Neuron (in vitro differentiated cells): ENCODE measurements around the gene MAMLD1.
A peak's percentile ranks its signal among the peaks of the same experiment; 100 is the strongest.

Source experiments
- H2AFZ ChIP-seq: one replicate; pipeline ENCODE4 v1.6.1; 2013; ENCODE audit warnings: low read depth, mild to moderate bottlenecking, inconsistent platforms, low read length, moderate library complexity
- H3K27me3 ChIP-seq: one replicate; pipeline ENCODE4 v1.6.1; 2013; ENCODE audit warnings: low read length; ENCODE audit not compliant: insufficient read depth
- H3K36me3 ChIP-seq: one replicate; pipeline ENCODE4 v1.6.1; 2013; ENCODE audit warnings: low read length; ENCODE audit not compliant: insufficient read depth
- H3K4me1 ChIP-seq: one replicate; pipeline ENCODE4 v1.6.1; 2013; ENCODE audit warnings: low read length; ENCODE audit not compliant: insufficient read depth
- H3K4me3 ChIP-seq: 2 replicates; pipeline ENCODE4 v1.5.1; 2013; ENCODE audit warnings: mild to moderate bottlenecking, low read length, moderate library complexity
- H3K9me3 ChIP-seq: one replicate; pipeline ENCODE4 v1.6.1; 2013; ENCODE audit warnings: low read length

MAMLD1 gene, protein sequence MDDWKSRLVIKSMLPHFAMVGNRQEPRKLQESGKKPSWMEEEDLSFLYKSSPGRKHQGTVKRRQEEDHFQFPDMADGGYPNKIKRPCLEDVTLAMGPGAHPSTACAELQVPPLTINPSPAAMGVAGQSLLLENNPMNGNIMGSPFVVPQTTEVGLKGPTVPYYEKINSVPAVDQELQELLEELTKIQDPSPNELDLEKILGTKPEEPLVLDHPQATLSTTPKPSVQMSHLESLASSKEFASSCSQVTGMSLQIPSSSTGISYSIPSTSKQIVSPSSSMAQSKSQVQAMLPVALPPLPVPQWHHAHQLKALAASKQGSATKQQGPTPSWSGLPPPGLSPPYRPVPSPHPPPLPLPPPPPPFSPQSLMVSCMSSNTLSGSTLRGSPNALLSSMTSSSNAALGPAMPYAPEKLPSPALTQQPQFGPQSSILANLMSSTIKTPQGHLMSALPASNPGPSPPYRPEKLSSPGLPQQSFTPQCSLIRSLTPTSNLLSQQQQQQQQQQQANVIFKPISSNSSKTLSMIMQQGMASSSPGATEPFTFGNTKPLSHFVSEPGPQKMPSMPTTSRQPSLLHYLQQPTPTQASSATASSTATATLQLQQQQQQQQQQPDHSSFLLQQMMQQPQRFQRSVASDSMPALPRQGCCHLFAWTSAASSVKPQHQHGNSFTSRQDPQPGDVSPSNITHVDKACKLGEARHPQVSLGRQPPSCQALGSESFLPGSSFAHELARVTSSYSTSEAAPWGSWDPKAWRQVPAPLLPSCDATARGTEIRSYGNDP

DNA sequence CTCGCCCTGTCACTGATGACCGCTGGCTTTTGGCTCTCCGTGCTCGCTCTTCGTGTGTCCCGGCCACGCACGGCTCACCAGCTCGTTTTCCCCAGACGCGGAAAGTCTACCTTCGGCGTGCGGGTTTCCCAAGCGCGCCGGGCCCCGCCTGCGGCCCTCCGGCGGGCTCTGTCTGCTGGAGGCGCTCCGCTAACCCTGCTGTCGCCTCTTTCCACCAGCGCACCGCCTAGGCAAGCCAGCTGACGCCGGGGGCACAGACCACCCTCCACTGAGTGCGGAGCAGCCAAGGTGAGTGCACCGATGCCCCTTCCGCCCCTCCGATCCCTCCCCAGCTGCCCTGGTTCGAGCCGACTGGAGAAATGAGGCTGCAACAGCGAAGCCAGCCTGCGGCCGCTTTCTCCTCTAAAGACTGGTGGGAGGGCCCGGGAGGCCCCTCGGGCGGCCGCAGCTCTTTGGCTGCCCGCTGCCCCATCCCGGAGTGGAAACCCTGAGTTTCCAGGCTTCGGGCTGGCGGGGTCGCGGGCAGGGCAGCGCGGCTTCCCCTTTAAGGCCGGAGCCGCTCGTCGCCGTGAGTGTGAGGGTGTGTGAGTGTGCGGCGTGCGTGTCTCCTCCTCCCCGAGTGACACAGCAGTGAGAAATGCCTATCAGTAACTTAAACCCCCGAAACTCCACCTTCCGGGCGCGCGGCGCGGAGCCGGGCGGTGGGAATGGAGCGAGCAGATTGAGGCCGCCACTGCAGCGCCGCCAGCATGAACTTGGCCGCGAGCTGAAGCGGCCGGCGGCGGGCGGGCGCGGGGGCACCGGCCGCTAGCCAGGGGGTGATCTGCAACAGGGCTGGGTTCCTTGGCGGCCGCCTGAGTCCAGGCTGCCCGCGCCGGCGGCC, at the start of gene MAMLD1:
MAMLD1 (plus strand) TSS at position 719 of the 883 bp plus-strand sequence. CDS start 82,200 bp downstream, outside the sequence.
- Histone ChIP-seq H3K27me3 (peaks cover 32% of the 10 kb centered on the region), H2AFZ (peak within 1 kb of the TSS; percentile 83), H3K4me1 (peaks cover 10% of the 10 kb centered on the region), H3K4me3 (peak within 1 kb of the TSS; percentile 63), H3K9me3 (no peaks in the 10 kb centered on the region), H3K36me3 (no peaks in the 10 kb centered on the region)

DNA sequence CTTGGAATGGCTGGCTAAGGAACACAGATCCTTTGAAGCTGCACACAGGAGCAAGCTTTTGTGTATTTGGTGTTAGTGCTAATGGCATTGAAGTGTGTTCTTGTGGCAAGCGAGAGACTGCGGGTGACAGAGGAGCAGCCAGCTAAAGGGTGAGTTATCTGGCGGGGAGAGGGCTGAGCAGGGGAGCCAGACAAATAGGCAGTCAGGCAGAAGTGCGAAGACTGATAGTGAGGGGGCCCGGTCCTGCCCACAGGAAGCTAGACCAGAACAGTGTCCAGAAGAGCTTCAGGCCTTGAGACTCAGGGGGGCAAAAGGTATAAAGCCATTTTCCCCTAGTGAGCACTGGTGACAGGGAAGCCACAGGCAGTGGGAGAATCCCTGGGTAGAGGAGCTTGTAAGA, 49.6 kb upstream of the MAMLD1 start:
- no peaks in the 10 kb centered on the region for H3K36me3 ChIP-seq
- H3K9me3 ChIP-seq, result no peaks in the 10 kb centered on the region
- no peak overlapping the region for H3K4me3 ChIP-seq
- H3K27me3 ChIP-seq, result peaks cover 3% of the 10 kb centered on the region
- no peaks in the 10 kb centered on the region for H3K4me1 ChIP-seq
- H2AFZ ChIP-seq, result no peak overlapping the region

DNA sequence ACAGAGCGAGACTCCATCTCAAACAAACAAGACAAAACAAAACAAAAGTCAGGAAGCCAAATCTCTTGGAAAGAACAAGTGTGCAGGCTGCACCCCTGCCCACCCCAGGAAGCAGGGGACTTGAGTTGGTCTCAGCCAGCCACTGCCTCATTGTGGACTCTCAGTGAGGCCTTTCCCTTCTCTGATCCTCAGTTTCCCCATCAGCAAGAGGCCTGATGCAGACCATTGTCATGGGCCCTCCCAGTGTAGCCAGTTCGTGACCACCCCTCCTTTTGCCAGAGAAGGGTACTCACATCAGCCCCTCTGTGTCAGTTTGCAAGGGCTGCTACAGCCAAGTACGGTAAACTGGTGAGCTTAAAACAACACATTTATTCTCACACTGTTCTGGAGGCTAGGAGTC, 48.9 kb upstream of the MAMLD1 start:
- H3K27me3 ChIP-seq, result peaks cover 3% of the 10 kb centered on the region
- H2AFZ ChIP-seq, result no peak overlapping the region
- H3K4me1 ChIP-seq, result no peaks in the 10 kb centered on the region
- no peaks in the 10 kb centered on the region for H3K36me3 ChIP-seq
- no peak overlapping the region for H3K4me3 ChIP-seq
- no peaks in the 10 kb centered on the region for H3K9me3 ChIP-seq

DNA sequence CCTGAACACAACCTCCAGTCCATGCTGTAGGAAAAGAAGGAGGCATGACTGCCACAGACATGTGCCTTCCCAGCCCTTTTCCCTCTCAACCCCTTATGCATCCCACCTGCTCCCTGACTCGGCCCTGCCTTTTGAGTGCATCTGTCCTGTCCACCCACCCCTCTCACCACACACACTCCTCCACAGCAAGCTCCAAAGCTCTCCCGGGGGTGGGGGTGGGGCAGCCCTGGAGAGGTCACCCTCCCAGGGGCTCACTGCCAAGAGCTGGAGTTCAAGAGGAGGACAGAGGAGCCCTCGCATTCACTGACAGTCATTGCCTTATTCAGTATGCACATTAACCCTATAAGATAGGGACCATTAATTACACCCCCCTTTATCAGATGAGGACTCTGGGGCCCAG, 46.6 kb upstream of the MAMLD1 start:
- no peaks in the 10 kb centered on the region for H3K9me3 ChIP-seq
- H2AFZ ChIP-seq, result no peak overlapping the region
- no peaks in the 10 kb centered on the region for H3K36me3 ChIP-seq
- H3K27me3 ChIP-seq, result peaks cover 3% of the 10 kb centered on the region
- no peak overlapping the region for H3K4me3 ChIP-seq
- no peaks in the 10 kb centered on the region for H3K4me1 ChIP-seq

DNA sequence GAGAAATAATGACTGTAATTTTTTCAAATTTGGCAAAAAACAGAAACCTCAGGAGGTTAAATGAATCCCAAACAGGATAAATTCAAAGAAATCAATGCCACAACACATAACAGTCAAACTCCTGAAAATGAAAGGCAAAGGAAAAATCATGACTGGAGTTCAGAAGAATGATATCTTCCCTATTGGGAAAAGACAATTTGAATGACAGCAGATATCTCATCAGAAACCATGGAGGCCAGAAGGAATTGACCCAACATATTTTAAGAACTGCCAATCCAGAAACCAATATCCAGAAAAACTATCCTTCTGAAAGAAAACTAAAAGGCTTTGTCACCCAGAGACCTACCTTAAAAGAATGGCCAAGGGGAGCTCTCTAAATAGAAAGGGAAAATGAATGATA, 40.1 kb upstream of the MAMLD1 start:
- Histone ChIP-seq H3K27me3 (no peaks in the 10 kb centered on the region), H2AFZ (no peak overlapping the region), H3K4me3 (no peak overlapping the region), H3K4me1 (no peaks in the 10 kb centered on the region), H3K36me3 (no peaks in the 10 kb centered on the region), H3K9me3 (no peaks in the 10 kb centered on the region)

DNA sequence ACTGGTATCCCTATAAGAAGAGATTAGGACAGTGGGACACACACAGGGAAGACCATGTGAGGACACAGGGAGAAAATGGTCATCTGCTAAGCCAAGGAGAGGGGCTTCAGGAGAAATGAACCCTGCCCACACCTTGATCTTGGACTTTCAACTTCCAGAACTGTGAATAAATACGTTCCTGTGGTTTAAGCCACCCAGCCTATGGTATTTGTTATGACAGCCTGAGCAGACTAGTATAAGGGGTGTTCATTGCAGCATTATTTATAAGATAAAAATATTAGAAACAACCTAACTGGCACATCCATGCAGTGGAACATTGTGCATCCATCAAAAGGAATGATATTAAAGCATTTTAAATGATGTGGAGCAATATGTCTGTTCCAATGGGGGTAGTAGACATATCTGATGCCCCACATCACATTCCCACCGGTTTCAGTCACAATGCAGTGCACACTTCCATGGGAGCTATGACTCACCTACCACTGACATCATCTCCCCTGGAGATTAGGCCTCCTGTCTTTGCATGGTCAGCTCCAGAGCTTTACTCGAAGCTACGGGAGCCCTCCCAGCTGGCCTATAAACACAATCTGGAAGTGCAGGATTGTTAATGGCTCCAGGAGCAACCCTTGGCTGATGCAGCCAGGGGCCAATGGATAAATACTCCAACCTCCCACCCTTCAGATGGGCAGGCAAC, 38.9 kb upstream of the MAMLD1 start:
- Histone ChIP-seq H3K4me1 (no peaks in the 10 kb centered on the region), H3K9me3 (no peaks in the 10 kb centered on the region), H2AFZ (no peak overlapping the region), H3K4me3 (no peak overlapping the region), H3K27me3 (no peaks in the 10 kb centered on the region), H3K36me3 (no peaks in the 10 kb centered on the region)

DNA sequence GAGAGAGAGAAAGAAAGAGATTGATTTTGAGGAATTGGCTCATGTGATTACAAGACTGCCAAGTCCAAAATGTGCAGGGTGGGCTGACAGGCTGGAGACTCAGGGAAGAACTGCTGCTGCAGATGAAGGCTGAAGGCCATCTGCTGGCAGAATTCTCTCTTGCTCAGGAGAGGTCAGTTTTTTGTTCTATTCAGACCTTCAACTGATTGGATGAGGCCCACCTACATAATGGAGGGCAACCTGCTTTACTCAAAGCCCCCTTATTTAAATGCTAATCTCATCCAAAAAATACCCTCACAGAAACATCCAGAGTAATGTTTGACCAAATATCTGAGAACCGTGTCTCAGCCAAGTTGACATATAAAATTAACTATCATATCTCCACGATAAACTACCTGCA, 38.2 kb upstream of the MAMLD1 start:
- Histone ChIP-seq H3K4me1 (no peaks in the 10 kb centered on the region), H3K27me3 (no peaks in the 10 kb centered on the region), H3K9me3 (no peaks in the 10 kb centered on the region), H3K4me3 (no peak overlapping the region), H2AFZ (no peak overlapping the region), H3K36me3 (no peaks in the 10 kb centered on the region)

DNA sequence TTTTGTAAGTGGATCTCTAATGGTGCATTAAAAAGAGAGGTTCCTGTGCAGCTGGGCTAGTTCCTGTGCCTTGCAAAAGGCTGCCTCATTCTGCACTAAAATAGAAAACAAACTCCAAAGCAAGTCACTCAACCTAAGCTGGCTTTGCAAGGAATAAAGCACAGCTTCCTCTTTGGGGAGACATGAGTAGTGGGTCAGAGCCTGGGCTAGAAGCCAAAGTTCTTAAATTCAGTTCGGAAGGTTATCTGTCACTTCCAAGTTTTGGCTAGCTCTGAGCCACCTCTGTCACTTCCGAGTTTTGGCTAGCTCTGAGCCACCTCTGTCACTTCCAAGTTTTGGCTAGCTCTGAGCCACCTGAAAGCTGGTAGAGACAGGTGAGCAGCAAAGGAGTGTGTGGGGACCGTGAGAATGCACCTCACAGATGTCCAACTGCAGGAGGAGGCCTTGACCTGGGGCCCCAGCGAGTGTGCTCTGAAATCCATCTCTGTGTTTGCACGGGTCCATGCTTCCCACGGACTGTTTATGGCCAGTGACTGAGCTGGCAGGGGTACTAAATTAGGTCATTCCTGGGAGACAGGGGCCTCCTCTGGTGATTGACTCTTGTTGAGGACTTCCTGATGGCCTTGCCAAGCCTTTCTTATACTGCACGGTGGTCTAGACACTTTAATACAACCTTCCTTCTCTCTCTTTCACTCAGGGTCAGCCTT, 36.4 kb upstream of the MAMLD1 start:
- Histone ChIP-seq H3K36me3 (no peaks in the 10 kb centered on the region), H3K9me3 (no peaks in the 10 kb centered on the region), H3K4me3 (no peak overlapping the region), H3K27me3 (no peaks in the 10 kb centered on the region), H2AFZ (no peak overlapping the region), H3K4me1 (no peaks in the 10 kb centered on the region)

DNA sequence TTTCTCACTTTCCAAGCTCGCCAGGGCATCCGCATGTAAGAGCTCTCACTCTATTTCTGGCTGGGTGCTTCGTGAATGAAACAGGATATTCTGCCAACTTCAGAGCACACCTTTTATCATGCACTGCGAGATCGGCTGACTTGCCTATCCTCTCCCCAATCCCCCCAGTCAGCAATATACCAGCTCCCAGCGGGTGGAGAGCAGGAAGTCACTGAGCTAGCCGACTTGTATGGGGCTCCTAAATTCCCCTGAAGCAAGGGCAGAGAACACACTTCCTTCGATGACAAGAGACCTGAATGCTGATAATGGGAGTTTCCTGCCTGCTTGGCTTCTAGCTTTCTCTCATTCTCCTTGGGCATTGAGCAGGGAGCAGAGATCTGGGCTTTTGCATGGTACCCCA, 33.8 kb upstream of the MAMLD1 start:
- Histone ChIP-seq H3K4me1 (no peaks in the 10 kb centered on the region), H3K9me3 (no peaks in the 10 kb centered on the region), H3K4me3 (no peak overlapping the region), H3K36me3 (no peaks in the 10 kb centered on the region), H3K27me3 (no peaks in the 10 kb centered on the region), H2AFZ (no peak overlapping the region)

DNA sequence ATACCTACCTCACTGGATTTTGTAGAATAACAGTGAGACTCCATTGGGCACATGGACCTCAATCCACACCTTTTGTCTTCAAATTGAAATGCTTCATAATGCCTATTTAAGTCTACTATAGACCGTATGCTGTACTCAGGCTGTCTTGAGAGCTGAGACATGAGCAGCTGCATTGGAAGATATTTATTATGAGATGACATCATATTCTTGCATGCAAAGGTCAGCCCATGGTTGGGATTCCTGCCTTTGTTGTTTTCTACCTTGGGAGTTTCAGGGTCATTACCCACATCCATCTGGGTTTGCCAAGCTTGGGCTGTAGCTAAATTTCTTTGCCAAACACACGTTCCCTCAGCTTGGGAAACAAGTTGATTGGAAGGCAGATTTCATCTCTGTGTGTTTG, 33.2 kb upstream of the MAMLD1 start:
- Histone ChIP-seq H2AFZ (no peak overlapping the region), H3K4me1 (no peaks in the 10 kb centered on the region), H3K4me3 (no peak overlapping the region), H3K27me3 (no peaks in the 10 kb centered on the region), H3K9me3 (no peaks in the 10 kb centered on the region), H3K36me3 (no peaks in the 10 kb centered on the region)

DNA sequence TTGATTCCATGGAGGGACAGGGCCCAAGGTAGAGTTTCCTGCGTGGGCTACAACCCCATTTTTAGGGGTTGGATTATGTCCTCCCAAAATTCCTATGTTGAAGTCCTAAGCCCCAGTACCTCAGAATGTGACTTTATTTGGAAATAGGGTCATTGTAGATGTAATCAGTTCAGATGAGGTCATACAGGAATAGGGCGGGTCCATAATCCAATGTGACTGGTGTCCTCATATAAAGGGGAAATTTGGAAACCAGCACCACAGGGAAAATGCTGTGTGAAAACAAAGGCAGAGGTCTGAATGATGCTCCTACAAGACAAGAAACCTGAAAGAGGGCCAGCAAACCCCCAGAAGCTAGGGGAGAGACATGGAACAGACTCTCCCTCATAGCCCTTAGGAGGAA, 31.1 kb upstream of the MAMLD1 start:
- no peak overlapping the region for H3K4me3 ChIP-seq
- no peak overlapping the region for H2AFZ ChIP-seq
- H3K27me3 ChIP-seq, result no peaks in the 10 kb centered on the region
- no peaks in the 10 kb centered on the region for H3K9me3 ChIP-seq
- no peaks in the 10 kb centered on the region for H3K4me1 ChIP-seq
- H3K36me3 ChIP-seq, result no peaks in the 10 kb centered on the region

DNA sequence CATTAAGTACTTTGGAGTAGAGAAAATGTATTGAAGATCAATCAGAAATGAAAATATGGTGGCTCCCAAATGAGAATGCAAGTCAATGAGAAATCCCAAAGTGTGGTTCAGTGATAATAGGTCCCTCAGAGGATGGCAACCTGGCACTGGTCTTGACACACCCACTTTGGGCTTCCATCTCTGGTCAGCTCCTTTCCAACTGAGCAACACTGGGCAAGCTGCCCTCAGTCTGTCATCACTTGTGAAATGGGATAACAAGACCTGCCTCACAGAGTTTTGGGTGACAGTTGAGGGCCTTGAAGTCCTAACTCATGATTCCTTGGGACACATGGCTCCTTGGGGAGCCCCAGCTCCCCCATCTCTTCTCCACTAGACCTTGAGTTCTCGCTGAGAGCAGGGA, 29.0 kb upstream of the MAMLD1 start:
- Histone ChIP-seq H3K27me3 (no peaks in the 10 kb centered on the region), H3K36me3 (no peaks in the 10 kb centered on the region), H3K4me1 (no peaks in the 10 kb centered on the region), H2AFZ (no peak overlapping the region), H3K4me3 (no peak overlapping the region), H3K9me3 (no peaks in the 10 kb centered on the region)
